Urothelium cell line (cell line): ENCODE results near the gene MARCKS.
A peak's percentile ranks its signal among the peaks of the same experiment; 100 is the strongest.
"Not testable (repeated sequence)": the region's sequence is repeated elsewhere in the genome, so short reads cannot be mapped to it uniquely, and the experiment has no call there.

Source experiments
- DNase-seq: peaks from one replicate; pipeline ENCODE4 v3.0.0; 2011; ENCODE audit warnings: low spot score, mixed read lengths
- FAIRE-seq: peaks from 2 replicates; lab custom pipeline; 2011; peaks lifted over from hg19 to GRCh38; lab: Jason Lieb, UNC

The MARCKS gene

GRCh38 chr6:113882336-113883022 lies 25.3 kb downstream of the MARCKS start:
- DNase-seq: no peak
- no peak for FAIRE-seq

GRCh38 chr6:113884011-113884410 lies 26.9 kb downstream of the MARCKS start:
- no peak for DNase-seq

GRCh38 chr6:113886512-113886911 lies 29.4 kb downstream of the MARCKS start:
- FAIRE-seq: no peak
- no peak for DNase-seq

More at GRCh38 chr6:113884011-113884410, 26.9 kb downstream of the MARCKS start:
- no peak for FAIRE-seq

GRCh38 chr6:113888493-113888892 lies 31.3 kb downstream of the MARCKS start:
- FAIRE-seq (no peak), DNase-seq (no peak)

- no peak for FAIRE-seq
These were observed 31.9 kb downstream of the MARCKS start for GRCh38 chr6:113888956-113889630.

GRCh38 chr6:113893451-113893850 lies 36.3 kb downstream of the MARCKS start:
- FAIRE-seq (no peak), DNase-seq (no peak)

More at GRCh38 chr6:113888956-113889630, 31.9 kb downstream of the MARCKS start:
- DNase-seq: no peak

GRCh38 chr6:113893866-113894265 lies 36.7 kb downstream of the MARCKS start:
- FAIRE-seq: no peak

GRCh38 chr6:113894712-113895674 lies 37.8 kb downstream of the MARCKS start:
- FAIRE-seq: no peak
- DNase-seq: no peak

More at GRCh38 chr6:113893866-113894265, 36.7 kb downstream of the MARCKS start:
- no peak for DNase-seq

- DNase-seq: no peak
- no peak for FAIRE-seq
These were observed 44.3 kb downstream of the MARCKS start for GRCh38 chr6:113901482-113901881.

GRCh38 chr6:113903666-113904330 lies 46.7 kb downstream of the MARCKS start:
- DNase-seq (no peak), FAIRE-seq (no peak)

GRCh38 chr6:113907102-113907815 lies 50.1 kb downstream of the MARCKS start:
- DNase-seq: no peak
- no peak for FAIRE-seq

- FAIRE-seq (no peak), DNase-seq (no peak)
These were observed 51.7 kb downstream of the MARCKS start for GRCh38 chr6:113908801-113909200.

- FAIRE-seq: no peak
These were observed 52.2 kb downstream of the MARCKS start for GRCh38 chr6:113909224-113909856.

GRCh38 chr6:113910285-113910684 lies 53.1 kb downstream of the MARCKS start:
- not testable (repeated sequence) for FAIRE-seq, DNase-seq

More at GRCh38 chr6:113909224-113909856, 52.2 kb downstream of the MARCKS start:
- peak; percentile 26 for DNase-seq
